IMR-90 (cell line): ENCODE data around the gene C14orf119. TPM values are rescaled to one million over a fixed set of nuclear protein-coding genes. Genes with fewer than 3 reads are reported as not detected.

Experiments used
- ATAC-seq: fragments of 200-7000 bp; cut with Tn5 transposase; 2 replicates; pipeline ENCODE4 v1.9.1; 2020; ENCODE audit warnings: low read depth, mild to moderate bottlenecking, moderate library complexity
- BruUV-seq: library from RNA; stranded (reverse); fragments of 400-500 nt; replicated peaks from 2 replicates; lab custom pipeline; 2021; lab: Mats Ljungman, UMichigan
- CTCF ChIA-PET: fragments of 300-600 bp; formaldehyde crosslinking; extraction: SDS; loops from one replicate; lab custom pipeline; 2021; ENCODE audit warnings: antibody characterized with exemption; lab: Yijun Ruan, JAX
- POLR2A ChIA-PET: fragments of 300-600 bp; sonication (Branson Sonifier 250); formaldehyde crosslinking; loops from one replicate; lab custom pipeline; 2022; ENCODE audit warnings: antibody characterized with exemption; ENCODE audit not compliant: unreplicated experiment; lab: Charles Lee
- DNase-seq: peaks from one replicate; pipeline ENCODE4 v3.0.0; 2013
- H2AFZ ChIP-seq: replicated peaks from 2 replicates; pipeline ENCODE3; 2013; ENCODE audit warnings: low read length, mild to moderate bottlenecking; ENCODE audit not compliant: poor library complexity
- H2AK5ac ChIP-seq: 2 replicates; pipeline ENCODE4 v1.6.1; 2013; ENCODE audit warnings: low read depth, low read length, inconsistent platforms
- H2AK9ac ChIP-seq: replicated peaks from 2 replicates; pipeline ENCODE3; 2013; ENCODE audit warnings: mild to moderate bottlenecking, low read depth, low read length, moderate library complexity; ENCODE audit not compliant: poor library complexity
- H2BK120ac ChIP-seq: 2 replicates; pipeline ENCODE4 v1.6.1; 2013; ENCODE audit warnings: low read depth, low read length, inconsistent platforms
- H2BK15ac ChIP-seq: 3 replicates; pipeline ENCODE4 v1.6.1; 2013; ENCODE audit warnings: low read depth, low read length, inconsistent platforms
- H2BK20ac ChIP-seq: 2 replicates; pipeline ENCODE4 v1.6.1; 2013; ENCODE audit warnings: low read depth, mild to moderate bottlenecking, inconsistent platforms, low read length, moderate library complexity
- H2BK5ac ChIP-seq: 2 replicates; pipeline ENCODE4 v1.6.1; 2013; ENCODE audit warnings: mild to moderate bottlenecking, low read depth, low read length, inconsistent platforms; ENCODE audit not compliant: poor library complexity, severe bottlenecking
- H3K14ac ChIP-seq: replicated peaks from 2 replicates; pipeline ENCODE4 v1.6.1; 2013; ENCODE audit warnings: low read depth, low read length, inconsistent platforms
- H3K18ac ChIP-seq: 2 replicates; pipeline ENCODE4 v1.6.1; 2013; ENCODE audit warnings: low read depth, low read length, control low read depth
- H3K23ac ChIP-seq: 2 replicates; pipeline ENCODE4 v1.6.1; 2013; ENCODE audit warnings: low read depth, low read length, inconsistent platforms
- H3K27ac ChIP-seq: 2 replicates; pipeline ENCODE4 v1.5.1; 2013; ENCODE audit warnings: mild to moderate bottlenecking, control low read depth, low read length; ENCODE audit not compliant: insufficient read depth
- H3K27me3 ChIP-seq: 2 replicates; pipeline ENCODE4 v1.6.1; 2013; ENCODE audit warnings: low read length; ENCODE audit not compliant: control insufficient read depth, insufficient read depth
- H3K36me3 ChIP-seq: 2 replicates; pipeline ENCODE4 v1.6.1; 2013; ENCODE audit warnings: low read length, mixed read lengths; ENCODE audit not compliant: control insufficient read depth, insufficient read depth
- H3K4ac ChIP-seq: 2 replicates; pipeline ENCODE4 v1.6.1; 2013; ENCODE audit warnings: low read depth, low read length, inconsistent platforms
- H3K4me1 ChIP-seq: 2 replicates; pipeline ENCODE4 v1.6.1; 2013; ENCODE audit warnings: low read length, mixed read lengths; ENCODE audit not compliant: control insufficient read depth, insufficient read depth
- H3K4me2 ChIP-seq: 2 replicates; pipeline ENCODE4 v1.6.1; 2013; ENCODE audit warnings: low read depth, mild to moderate bottlenecking, control low read depth, low read length, moderate library complexity
- H3K4me3 ChIP-seq: 2 replicates; pipeline ENCODE4 v1.5.1; 2013; ENCODE audit warnings: low read depth, mild to moderate bottlenecking, control low read depth, low read length, moderate library complexity; ENCODE audit not compliant: insufficient read depth
- H3K56ac ChIP-seq: 2 replicates; pipeline ENCODE4 v1.6.1; 2013; ENCODE audit warnings: low read length, inconsistent platforms; ENCODE audit not compliant: insufficient read depth; ENCODE audit errors: extremely low read depth
- H3K79me1 ChIP-seq, 2 experiments: 2 replicates each; pipeline ENCODE4 v1.6.1; 2013; ENCODE audit warnings: low read length in 2 of 2, inconsistent platforms in 1 of 2, low read depth in 1 of 2
- H3K9ac ChIP-seq: 2 replicates; pipeline ENCODE4 v1.6.1; 2013; ENCODE audit warnings: low read depth, low read length, control low read depth
- H3K9me1 ChIP-seq: 2 replicates; pipeline ENCODE4 v1.6.1; 2013; ENCODE audit warnings: low read length, inconsistent platforms; ENCODE audit not compliant: insufficient read depth
- H3K9me3 ChIP-seq: 2 replicates; pipeline ENCODE4 v1.6.1; 2013; ENCODE audit warnings: low read length; ENCODE audit not compliant: control insufficient read depth, insufficient read depth
- H4K20me1 ChIP-seq: 2 replicates; pipeline ENCODE4 v1.6.1; 2013; ENCODE audit warnings: low read length, inconsistent platforms; ENCODE audit not compliant: insufficient read depth
- H4K5ac ChIP-seq: 2 replicates; pipeline ENCODE4 v1.6.1; 2013; ENCODE audit warnings: mild to moderate bottlenecking, low read depth, low read length, control low read depth
- H4K8ac ChIP-seq, 2 experiments: 2 replicates each; pipeline ENCODE4 v1.6.1; 2013; ENCODE audit warnings: low read depth in 2 of 2, low read length in 2 of 2, control low read depth in 1 of 2, inconsistent platforms in 1 of 2
- H4K91ac ChIP-seq: 2 replicates; pipeline ENCODE4 v1.6.1; 2013; ENCODE audit warnings: low read depth, low read length, inconsistent platforms; ENCODE audit not compliant: insufficient read depth
- CEBPB ChIP-seq: IDR thresholded peaks from 2 replicates; pipeline ENCODE4 v1.6.1; 2012; ENCODE audit warnings: low read depth, low read length, improper control_type of control experiment
- CHD1 ChIP-seq: IDR thresholded peaks from 2 replicates; pipeline ENCODE4 v1.6.1; 2012; ENCODE audit warnings: low read depth, low read length, improper control_type of control experiment
- FOS ChIP-seq: fragments of 150-350 bp; IDR thresholded peaks from 2 replicates; pipeline ENCODE4 v1.6.1; 2016; ENCODE audit warnings: low read depth, low read length
- MXI1 ChIP-seq: IDR thresholded peaks from 2 replicates; pipeline ENCODE4 v1.6.1; 2012; ENCODE audit warnings: low read depth, mild to moderate bottlenecking, low read length, moderate library complexity, borderline replicate concordance
- NFE2L2 ChIP-seq: fragments of 150-350 bp; IDR thresholded peaks from 2 replicates; pipeline ENCODE4 v1.6.1; 2016; ENCODE audit warnings: low read depth, mild to moderate bottlenecking, low read length
- RCOR1 ChIP-seq: IDR thresholded peaks from 2 replicates; pipeline ENCODE4 v1.6.1; 2012; ENCODE audit warnings: mild to moderate bottlenecking, low read length, improper control_type of control experiment; ENCODE audit not compliant: insufficient replicate concordance
- RFX5 ChIP-seq: IDR thresholded peaks from 2 replicates; pipeline ENCODE4 v1.8.0; 2012; ENCODE audit warnings: low read depth, mild to moderate bottlenecking, low read length, moderate library complexity
- SMC3 ChIP-seq: fragments of 150-350 bp; IDR thresholded peaks from 2 replicates; pipeline ENCODE4 v1.6.1; 2016; ENCODE audit warnings: low read depth, mild to moderate bottlenecking, antibody characterized with exemption, low read length, moderate library complexity
- WGBS, 2 experiments: methylation state at CpG; one replicate each; pipeline versions ENCODE4 v1.1.5 to v1.1.7; 2013; ENCODE audit warnings: missing lambda C conversion rate in 2 of 2; ENCODE audit not compliant: insufficient read length in 1 of 2; ENCODE audit errors: extremely low coverage in 2 of 2; 5-methylcytosine and 5-hydroxymethylcytosine counted together
- dilution Hi-C: fragments of 300-500 bp; cut with HindIII; formaldehyde crosslinking; loops from one replicate; pipeline ENCODE4 v1.14.3; 2018; ENCODE audit warnings: low sequenced_read_pairs; ENCODE audit not compliant: unreplicated experiment
- in situ Hi-C: fragments of 300-500 bp; cut with MboI; formaldehyde crosslinking; loops from 3 replicates; pipeline ENCODE4 v1.14.3; 2019; ENCODE audit warnings: low sequenced_read_pairs, inconsistent platforms, mixed read lengths
- intact Hi-C: fragments of 100-400 bp; cut with micrococcal nuclease; formaldehyde crosslinking; loops from 2 replicates; pipeline ENCODE4 v1.10.0; 2022
- polyA plus RNA-seq, 3 experiments: library from polyadenylated mRNA; depleted of rRNA; stranded (reverse); fragments of >200 nt; gene quantifications; 2 replicates each; pipeline ENCODE4 v1.2.3, GENCODE V29; 2012; ENCODE audit warnings: low replicate concordance in 1 of 3
- total RNA-seq: library from RNA; depleted of rRNA; stranded (reverse); fragments of >200 nt; gene quantifications from 2 replicates; pipeline ENCODE4 v1.2.3, GENCODE V29; 2012
- TF ChIP-seq, protein P1 (sequence below): fragments of 150-350 bp; IDR thresholded peaks from 2 replicates; pipeline ENCODE4 v1.6.1; 2017; ENCODE audit warnings: mild to moderate bottlenecking, antibody characterized with exemption, low read length, low read depth
- TF ChIP-seq, protein P2 (sequence below): fragments of 150-350 bp; IDR thresholded peaks from 2 replicates; pipeline ENCODE4 v1.6.1; 2016; ENCODE audit warnings: low read depth, mild to moderate bottlenecking, low read length, moderate library complexity, borderline replicate concordance
- TF ChIP-seq, protein P3 (sequence below): conservative IDR thresholded peaks from 2 replicates; pipeline ENCODE4 v1.5.1; 2012; ENCODE audit warnings: mild to moderate bottlenecking, low read depth, low read length, improper control_type of control experiment

C14orf119 gene
- total and polyA plus RNA-seq, 2 of the 4 experiments (the other 2 are of a cell fraction): 74.0 to 83.7 TPM

DNA sequence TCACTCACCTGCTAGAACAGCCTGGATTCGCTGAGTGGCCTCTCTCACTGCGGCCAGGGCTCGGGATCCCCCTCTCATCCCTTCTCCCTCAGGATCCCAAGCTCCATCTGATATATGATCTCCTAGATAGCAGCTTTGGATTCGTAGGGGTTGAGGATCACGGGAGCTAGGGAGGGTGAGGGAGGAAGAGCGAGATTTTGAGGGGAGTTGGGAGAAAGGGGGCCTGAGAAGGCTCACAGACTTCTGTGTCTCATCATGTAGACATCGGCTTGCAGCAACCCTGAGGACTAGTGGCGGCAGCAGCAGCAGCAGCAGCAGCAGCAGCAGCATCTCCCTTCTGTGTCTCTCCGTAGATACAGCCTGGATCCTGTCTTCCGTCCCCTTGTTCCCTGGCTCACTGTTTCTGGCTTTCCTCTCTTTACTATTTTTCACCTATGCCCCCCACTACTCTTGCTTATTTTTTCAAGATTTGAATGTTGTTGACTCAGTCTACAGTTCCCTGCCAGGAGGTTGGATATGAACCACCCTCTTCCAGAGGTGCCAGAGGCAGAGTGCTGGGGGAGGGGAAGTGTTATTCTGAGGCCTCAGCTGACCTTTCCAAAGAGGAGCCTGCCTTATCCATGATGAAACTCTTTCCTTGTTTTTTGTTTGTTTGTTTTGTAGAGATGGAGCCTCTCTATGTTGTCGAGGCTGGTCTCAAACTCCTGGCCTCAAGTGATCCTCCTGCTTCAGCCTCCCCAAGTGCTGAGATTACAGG, 9.5 kb downstream of the C14orf119 start, which contains the start of gene CIROP:
Gene CIROP (minus strand): TSS at position 399 of the 757 bp plus-strand sequence. CDS start 69 bp downstream, at position 330.
- peak within 1 kb of the TSS; percentile 39 to 59; a peak in 3 of 4 replicates for H4K8ac ChIP-seq
- TF ChIP-seq, protein P1, sequence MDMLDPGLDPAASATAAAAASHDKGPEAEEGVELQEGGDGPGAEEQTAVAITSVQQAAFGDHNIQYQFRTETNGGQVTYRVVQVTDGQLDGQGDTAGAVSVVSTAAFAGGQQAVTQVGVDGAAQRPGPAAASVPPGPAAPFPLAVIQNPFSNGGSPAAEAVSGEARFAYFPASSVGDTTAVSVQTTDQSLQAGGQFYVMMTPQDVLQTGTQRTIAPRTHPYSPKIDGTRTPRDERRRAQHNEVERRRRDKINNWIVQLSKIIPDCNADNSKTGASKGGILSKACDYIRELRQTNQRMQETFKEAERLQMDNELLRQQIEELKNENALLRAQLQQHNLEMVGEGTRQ: no peak
- TF ChIP-seq RFX5: no peak
- TF ChIP-seq RCOR1: no peak
- TF ChIP-seq, protein P2, sequence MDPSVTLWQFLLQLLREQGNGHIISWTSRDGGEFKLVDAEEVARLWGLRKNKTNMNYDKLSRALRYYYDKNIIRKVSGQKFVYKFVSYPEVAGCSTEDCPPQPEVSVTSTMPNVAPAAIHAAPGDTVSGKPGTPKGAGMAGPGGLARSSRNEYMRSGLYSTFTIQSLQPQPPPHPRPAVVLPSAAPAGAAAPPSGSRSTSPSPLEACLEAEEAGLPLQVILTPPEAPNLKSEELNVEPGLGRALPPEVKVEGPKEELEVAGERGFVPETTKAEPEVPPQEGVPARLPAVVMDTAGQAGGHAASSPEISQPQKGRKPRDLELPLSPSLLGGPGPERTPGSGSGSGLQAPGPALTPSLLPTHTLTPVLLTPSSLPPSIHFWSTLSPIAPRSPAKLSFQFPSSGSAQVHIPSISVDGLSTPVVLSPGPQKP: no peak
- no peak for TF ChIP-seq CEBPB
- TF ChIP-seq NFE2L2: no peak
- TF ChIP-seq, protein P3, sequence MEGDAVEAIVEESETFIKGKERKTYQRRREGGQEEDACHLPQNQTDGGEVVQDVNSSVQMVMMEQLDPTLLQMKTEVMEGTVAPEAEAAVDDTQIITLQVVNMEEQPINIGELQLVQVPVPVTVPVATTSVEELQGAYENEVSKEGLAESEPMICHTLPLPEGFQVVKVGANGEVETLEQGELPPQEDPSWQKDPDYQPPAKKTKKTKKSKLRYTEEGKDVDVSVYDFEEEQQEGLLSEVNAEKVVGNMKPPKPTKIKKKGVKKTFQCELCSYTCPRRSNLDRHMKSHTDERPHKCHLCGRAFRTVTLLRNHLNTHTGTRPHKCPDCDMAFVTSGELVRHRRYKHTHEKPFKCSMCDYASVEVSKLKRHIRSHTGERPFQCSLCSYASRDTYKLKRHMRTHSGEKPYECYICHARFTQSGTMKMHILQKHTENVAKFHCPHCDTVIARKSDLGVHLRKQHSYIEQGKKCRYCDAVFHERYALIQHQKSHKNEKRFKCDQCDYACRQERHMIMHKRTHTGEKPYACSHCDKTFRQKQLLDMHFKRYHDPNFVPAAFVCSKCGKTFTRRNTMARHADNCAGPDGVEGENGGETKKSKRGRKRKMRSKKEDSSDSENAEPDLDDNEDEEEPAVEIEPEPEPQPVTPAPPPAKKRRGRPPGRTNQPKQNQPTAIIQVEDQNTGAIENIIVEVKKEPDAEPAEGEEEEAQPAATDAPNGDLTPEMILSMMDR: no peak
- TF ChIP-seq MXI1: no peak
- no peak for TF ChIP-seq FOS
- TF ChIP-seq CHD1: no peak
- no peak for TF ChIP-seq SMC3
- dilution Hi-C loops (no loop called here), intact Hi-C loops (no loop called here), in situ Hi-C loops (loop anchor here (5.0 kb wide), 1 partner anchor 37 kb away; no protein-coding TSS in a partner anchor)
- H4K91ac ChIP-seq: peak within 1 kb of the TSS; percentile 44
- peak within 1 kb of the TSS; percentile 90 for H2AFZ ChIP-seq
- H3K4me1 ChIP-seq: peaks cover 6% of the 10 kb centered on the region
- H2BK5ac ChIP-seq: no peak within 1 kb of the TSS
- peak within 1 kb of the TSS; percentile 90 for H3K14ac ChIP-seq
- H4K5ac ChIP-seq: peak within 1 kb of the TSS; percentile 41; the same call in 1 of the 2 replicates
- peak within 1 kb of the TSS; percentile 75 for H3K4ac ChIP-seq
- peaks cover 2% of the 10 kb centered on the region; the same call in 1 of the 2 replicates for H3K9me1 ChIP-seq
- peak within 1 kb of the TSS; percentile 44; the same call in 1 of the 2 replicates for H3K18ac ChIP-seq
- peaks cover 10% of the 10 kb centered on the region; the same call in 1 of the 2 replicates for H4K20me1 ChIP-seq
- H3K9ac ChIP-seq: peak within 1 kb of the TSS; percentile 56
- POLR2A ChIA-PET: no interaction called here
- H3K27me3 ChIP-seq: no peaks in the 10 kb centered on the region
- DNase-seq (peak; percentile 22), ATAC-seq (peak; percentile 52)
- peak within 1 kb of the TSS; percentile 85 for H3K23ac ChIP-seq
- peaks cover 3% of the 10 kb centered on the region; the same call in 1 of the 2 replicates for H3K36me3 ChIP-seq
- H2BK20ac ChIP-seq: peak within 1 kb of the TSS; percentile 52; the same call in 1 of the 2 replicates
- H3K9me3 ChIP-seq: no peaks in the 10 kb centered on the region
- peak within 1 kb of the TSS; percentile 65; the same call in 1 of the 3 replicates for H2BK15ac ChIP-seq
- WGBS, 2 experiments: 0% methylated on average over 2 of the region's 11 CpGs; no CpG with 5 or more reads in 1 of the 2 experiments
- H2BK120ac ChIP-seq: peak within 1 kb of the TSS; percentile 88
- H3K56ac ChIP-seq: no peak within 1 kb of the TSS
- H3K27ac ChIP-seq: peak within 1 kb of the TSS; percentile 22; the same call in 1 of the 2 replicates
- H3K4me3 ChIP-seq: no peak within 1 kb of the TSS
- peak within 1 kb of the TSS; percentile 66 for H2AK9ac ChIP-seq
- BruUV-seq: no TSS peak
- H3K79me1 ChIP-seq: peaks cover 0 to 17% of the 10 kb centered on the region in 2 experiments; a peak in 2 of 4 replicates
- CTCF ChIA-PET: interaction anchor here (0.7 to 1.4 kb wide), 2 partner anchors 36 to 43 kb away, joined by 3 to 4 read pairs; no protein-coding TSS in a partner anchor
- peak within 1 kb of the TSS; percentile 56 for H3K4me2 ChIP-seq
- H2AK5ac ChIP-seq: peak within 1 kb of the TSS; percentile 77
